HepG2 (cell line): Measurements from ENCODE around the gene RTL3. TPM values are rescaled to one million over a fixed set of nuclear protein-coding genes. Genes with fewer than 3 reads are reported as not detected.

Experiments used
- ARID3A ChIP-seq: IDR thresholded peaks from 2 replicates; pipeline ENCODE4 v1.6.1; 2012; ENCODE audit warnings: low read depth, low read length, improper control_type of control experiment
- BCL6 ChIP-seq: IDR thresholded peaks from 2 replicates; pipeline ENCODE4 v1.6.1; 2016; ENCODE audit warnings: missing genetic modification reagents, missing compliant biosample characterization
- CREB1 ChIP-seq, 2 experiments: fragments of 450-650 bp in 1 of 2; IDR thresholded peaks; 2 replicates each; pipeline ENCODE4 v1.6.1; 2016 to 2017; ENCODE audit warnings: control low read depth in 1 of 2, mild to moderate bottlenecking in 1 of 2, missing compliant biosample characterization in 1 of 2, missing genetic modification characterization in 1 of 2
- EP300 ChIP-seq, 3 experiments: sonication (generic) in 1 of 3; formaldehyde crosslinking in 1 of 3; IDR thresholded peaks; 2 replicates each; pipeline versions ENCODE4 v1.5.1 to v1.6.1; 2011 to 2020; ENCODE audit warnings: low read depth in 2 of 3, low read length in 2 of 3, borderline replicate concordance in 1 of 3, improper control_type of control experiment in 1 of 3, mild to moderate bottlenecking in 1 of 3, missing genetic modification reagents in 1 of 3, moderate library complexity in 1 of 3
- GATAD2A ChIP-seq: IDR thresholded peaks from 2 replicates; pipeline ENCODE4 v1.6.1; 2016
- ISL2 ChIP-seq: sonication (generic); formaldehyde crosslinking; IDR thresholded peaks from 2 replicates; pipeline ENCODE4 v1.5.0; 2020; ENCODE audit warnings: missing genetic modification reagents
- MAZ ChIP-seq, 2 experiments: sonication (generic) in 1 of 2; formaldehyde crosslinking in 1 of 2; IDR thresholded peaks; 2 replicates each; pipeline versions ENCODE4 v1.5.0 to v1.6.1; 2012 to 2020; ENCODE audit warnings: low read depth in 2 of 2, mild to moderate bottlenecking in 2 of 2, borderline replicate concordance in 1 of 2, improper control_type of control experiment in 1 of 2, low read length in 1 of 2, missing genetic modification reagents in 1 of 2, moderate library complexity in 1 of 2
- NFIC ChIP-seq: IDR thresholded peaks from 2 replicates; pipeline ENCODE4 v1.6.1; 2012; ENCODE audit warnings: mild to moderate bottlenecking, low read length, inconsistent platforms
- NFRKB ChIP-seq: fragments of 450-650 bp; IDR thresholded peaks from 2 replicates; pipeline ENCODE4 v1.6.1; 2017
- NR2F6 ChIP-seq, 2 experiments: IDR thresholded peaks; 2 replicates each; pipeline ENCODE4 v1.6.1; 2016; ENCODE audit warnings: antibody characterized with exemption in 1 of 2, mild to moderate bottlenecking in 1 of 2
- PPARG ChIP-seq: conservative IDR thresholded peaks from 2 replicates; pipeline ENCODE4 v1.6.1; 2016; ENCODE audit warnings: missing biosample characterization, missing genetic modification reagents
- RARA ChIP-seq: IDR thresholded peaks from 2 replicates; pipeline ENCODE4 v1.6.1; 2016; ENCODE audit warnings: missing genetic modification reagents, missing compliant biosample characterization
- SATB2 ChIP-seq: sonication (generic); formaldehyde crosslinking; IDR thresholded peaks from 2 replicates; pipeline ENCODE4 v1.5.0; 2020; ENCODE audit warnings: missing genetic modification reagents
- ZBED4 ChIP-seq: sonication (generic); formaldehyde crosslinking; IDR thresholded peaks from 2 replicates; pipeline ENCODE4 v1.4.0; 2020; ENCODE audit warnings: missing genetic modification reagents, borderline replicate concordance
- ZFP36 ChIP-seq: fragments of 150-350 bp; IDR thresholded peaks from 2 replicates; pipeline ENCODE4 v1.6.1; 2018; ENCODE audit warnings: borderline replicate concordance, low read length, low read depth; ENCODE audit not compliant: partially characterized antibody
- ZNF446 ChIP-seq: sonication (generic); formaldehyde crosslinking; IDR thresholded peaks from 2 replicates; pipeline ENCODE4 v1.5.0; 2020; ENCODE audit warnings: mild to moderate bottlenecking, missing genetic modification reagents
- polyA plus RNA-seq, 8 experiments: library from polyadenylated mRNA; depleted of rRNA in 3 of 8; stranded (reverse) in 7 of 8; unstranded in 1 of 8; fragments of >200 nt; fragmentation: Illumina TruSeq in 4 of 8; extraction: Trizol in 4 of 8; gene quantifications; 2 replicates each; pipeline versions ENCODE4 v1.2.1 to v1.2.3, GENCODE V29; 2011 to 2016; ENCODE audit warnings: low read depth in 4 of 8, missing spikeins in 1 of 8, mixed read lengths in 1 of 8; ENCODE audit not compliant: insufficient read depth in 1 of 8
- total RNA-seq, 5 experiments: library from RNA; depleted of rRNA; stranded (reverse); fragments of >200 nt; fragmentation: Illumina TruSeq; extraction: Trizol; gene quantifications; 2 replicates each; pipeline ENCODE4 v1.2.3, GENCODE V29; 2016; ENCODE audit warnings: low read depth in 1 of 5

The RTL3 gene
- total and polyA plus RNA-seq, 2 of the 13 experiments (the other 11 are each of a cell fraction or from before 2014, with no cell fraction given) = not detected

- TF ChIP-seq ARID3A = peak; percentile 45; the same call in 1 of the 2 replicates
- 0 out of 2 replicates have a peak, but pooled peaks have one; percentile 25 for TF ChIP-seq SATB2 (CRISPR knock-in tag)
- TF ChIP-seq ZFP36 = no peak
- peak; percentile 39; the same call in 1 of the 2 replicates for TF ChIP-seq NR2F6 (IDR thresholded peaks at IDR 0.05)
- peak; percentile 42; the same call in 1 of the 2 replicates for TF ChIP-seq NR2F6 (CRISPR knock-in tag; IDR thresholded peaks at IDR 0.05)
- peak; percentile 46; the same call in 1 of the 2 replicates for TF ChIP-seq ISL2 (CRISPR knock-in tag)
- TF ChIP-seq GATAD2A (CRISPR knock-in tag) = 0 out of 2 replicates have a peak, but pooled peaks have one; percentile 11
- peak; percentile 68 for TF ChIP-seq PPARG (CRISPR knock-in tag)
- TF ChIP-seq ZBED4 (CRISPR knock-in tag) = no peak
- TF ChIP-seq NFIC = peak; percentile 59; the same call in 1 of the 2 replicates
- no peak for TF ChIP-seq MAZ (IDR thresholded peaks at IDR 0.05; ENCODE audit: borderline replicate concordance, low read depth, low read length)
- no peak for TF ChIP-seq MAZ (CRISPR knock-in tag; IDR thresholded peaks at IDR 0.05; ENCODE audit: low read depth)
- TF ChIP-seq EP300 (IDR thresholded peaks at IDR 0.05; ENCODE audit: low read depth in 2 of 2, low read length in 2 of 2) = peak in 1 of 2 experiments; percentile 47; a peak in 1 of 4 replicates
- no peak for TF ChIP-seq EP300 (CRISPR knock-in tag; IDR thresholded peaks at IDR 0.05; ENCODE audit: borderline replicate concordance)
- 0 out of 2 replicates have a peak, but pooled peaks have one; percentile 13 for TF ChIP-seq BCL6
- no peak for TF ChIP-seq NFRKB
- TF ChIP-seq CREB1 (IDR thresholded peaks at IDR 0.05) = no peak
- peak; percentile 22 for TF ChIP-seq CREB1 (CRISPR knock-in tag; IDR thresholded peaks at IDR 0.05)
- peak; percentile 46; the same call in 1 of the 2 replicates for TF ChIP-seq RARA (CRISPR knock-in tag)
- TF ChIP-seq ZNF446 (CRISPR knock-in tag) = no peak
Measured at GRCh38 chrX:78653118-78653822, 5.9 kb downstream of the RTL3 start (continued).
